Raji (cell line): Measurements from ENCODE around the gene CFAP126.

Experiments
- POLR2A ChIP-seq: IDR thresholded peaks from 2 replicates; pipeline ENCODE4 v1.6.1; 2011; ENCODE audit warnings: low read depth, low read length, control low read depth; ENCODE audit not compliant: insufficient read depth

Gene CFAP126

GRCh38 chr1:161367684-161368400 is at the start of gene CFAP126:
TSS of gene CFAP126 (minus strand) at chr1:161367876. CDS start at chr1:161367868, 8 bp downstream.
- TF ChIP-seq POLR2A, result no peak

GRCh38 chr1:161408429-161409052 is 40.9 kb upstream of the CFAP126 start:
- no peak for TF ChIP-seq POLR2A

- no peak for TF ChIP-seq POLR2A
These were observed 39.8 kb upstream of the CFAP126 start for GRCh38 chr1:161407451-161407985.

GRCh38 chr1:161404051-161404597 is 36.4 kb upstream of the CFAP126 start:
- no peak for TF ChIP-seq POLR2A

DNA sequence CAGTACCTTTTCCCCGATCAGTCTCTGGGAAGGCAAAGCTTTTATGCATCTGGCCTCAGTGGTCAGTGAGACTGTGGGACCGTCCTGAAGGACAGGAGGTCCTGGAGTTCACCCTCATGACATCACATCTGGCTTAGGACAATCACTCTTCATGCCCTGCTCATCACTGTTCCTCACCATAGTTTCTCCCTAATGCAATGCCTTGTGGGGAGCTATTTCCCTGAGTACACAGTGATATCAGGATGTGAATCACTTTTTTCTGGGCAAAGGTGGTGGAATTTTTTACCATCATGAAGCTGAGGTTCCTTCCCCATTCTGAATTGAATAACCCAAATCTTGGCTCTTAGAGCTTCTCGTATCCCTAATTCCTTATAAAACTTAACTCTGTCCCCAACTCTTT is 34.8 kb upstream of the CFAP126 start:
- no peak for TF ChIP-seq POLR2A

GRCh38 chr1:161399257-161399998 is 31.8 kb upstream of the CFAP126 start:
- TF ChIP-seq POLR2A, result peak; percentile 88

GRCh38 chr1:161398900-161399256 is 31.2 kb upstream of the CFAP126 start:
- no peak for TF ChIP-seq POLR2A

DNA sequence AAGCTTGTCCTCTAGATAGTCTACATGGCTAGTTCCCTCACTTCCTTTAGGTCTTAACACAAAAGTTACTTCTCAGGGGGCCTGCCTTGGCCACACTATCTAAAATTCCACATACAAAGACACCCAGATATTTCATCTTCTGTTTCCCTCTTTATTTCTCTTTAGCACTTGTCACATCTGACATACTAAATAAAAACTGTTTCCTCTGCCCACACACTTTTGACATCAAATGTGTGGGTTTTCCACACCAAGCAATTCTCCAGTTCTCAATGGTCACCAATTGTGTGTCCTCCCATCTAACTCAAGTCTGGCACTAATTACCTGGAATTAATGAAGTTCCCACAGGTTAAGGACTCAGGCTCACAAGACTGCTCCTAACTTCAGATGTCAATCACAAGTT is 25.5 kb upstream of the CFAP126 start:
- TF ChIP-seq POLR2A, result no peak

DNA sequence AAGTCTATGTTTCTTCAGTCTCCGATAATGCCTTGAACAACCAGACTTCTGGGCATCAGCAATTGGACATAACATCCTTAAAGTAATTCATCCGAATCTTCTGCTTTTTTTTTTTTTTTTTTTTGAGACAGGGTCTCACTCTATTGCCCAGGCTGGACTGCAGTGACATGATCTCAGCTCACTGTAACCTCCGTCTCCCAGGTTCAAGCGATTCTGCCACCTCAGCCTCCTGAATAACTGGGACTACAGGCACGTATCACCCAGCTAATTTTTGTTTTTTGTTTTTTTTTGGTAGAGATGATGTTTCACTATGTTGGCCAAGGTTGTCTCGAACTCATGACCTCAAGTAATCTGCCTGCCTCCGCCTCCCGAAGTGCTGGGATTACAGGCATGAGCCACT is 23.9 kb upstream of the CFAP126 start:
- no peak for TF ChIP-seq POLR2A

DNA sequence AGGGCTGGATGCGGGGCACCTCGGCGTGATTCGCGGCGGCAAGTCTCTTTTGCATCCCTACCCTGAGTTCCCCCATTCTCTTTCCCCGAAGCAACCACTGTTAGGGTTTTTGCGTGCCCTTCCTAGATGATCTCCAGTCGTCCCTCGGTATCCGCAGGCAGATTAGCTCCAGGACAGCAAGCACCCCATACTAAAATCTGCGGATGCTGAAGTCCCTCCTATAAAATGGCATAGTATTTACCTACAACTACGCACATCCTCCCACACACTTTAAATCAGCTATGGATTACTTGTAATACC is 22.8 kb upstream of the CFAP126 start:
- TF ChIP-seq POLR2A, result no peak

DNA sequence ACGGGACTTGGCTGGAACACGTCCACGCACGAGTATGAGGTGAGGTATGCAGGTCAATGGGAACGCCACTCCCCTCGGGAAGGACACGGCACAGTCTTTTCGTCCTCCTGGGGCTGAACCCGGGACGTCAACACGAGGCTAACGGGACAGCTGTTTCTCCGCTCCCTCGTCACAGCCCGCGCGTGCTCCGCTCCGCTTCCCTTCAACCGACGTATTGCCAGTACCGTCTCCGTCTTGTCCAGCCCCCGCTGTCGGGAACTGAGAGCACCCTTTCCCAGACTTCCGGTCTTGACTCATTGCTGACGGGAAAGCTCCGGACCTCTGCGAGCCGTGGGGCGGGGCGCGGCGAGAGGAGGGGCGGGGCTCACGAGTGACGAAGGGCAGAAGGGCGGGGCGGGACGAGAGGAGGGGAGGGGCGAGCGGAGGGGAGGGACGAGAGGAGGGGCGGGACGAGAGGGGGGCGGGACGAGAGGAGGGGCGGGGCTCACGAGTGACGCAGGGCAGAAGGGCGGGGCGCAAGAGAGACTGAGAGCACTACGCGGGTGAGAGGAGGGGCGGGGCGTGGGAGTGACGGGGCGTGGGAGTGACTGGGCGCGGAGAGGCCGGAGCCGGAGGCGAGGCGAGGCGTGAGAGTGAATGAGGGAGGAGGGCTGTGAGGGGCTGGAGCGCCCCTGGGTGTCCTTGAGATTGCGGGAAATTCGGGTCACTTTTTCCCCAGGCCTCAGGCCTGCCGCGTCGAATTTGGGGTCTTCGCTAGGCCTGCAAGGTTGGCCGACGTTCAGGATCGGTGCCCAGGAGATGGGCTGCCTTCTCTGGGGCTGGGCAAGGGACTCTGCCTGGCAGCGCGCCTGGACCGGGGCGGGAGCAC is 22.2 kb upstream of the CFAP126 start:
- TF ChIP-seq POLR2A, result peak; percentile 80

GRCh38 chr1:161388639-161389038 is 21.0 kb upstream of the CFAP126 start:
- TF ChIP-seq POLR2A, result no peak

- TF ChIP-seq POLR2A, result no peak
These were observed 14.7 kb upstream of the CFAP126 start for GRCh38 chr1:161382214-161383019.

DNA sequence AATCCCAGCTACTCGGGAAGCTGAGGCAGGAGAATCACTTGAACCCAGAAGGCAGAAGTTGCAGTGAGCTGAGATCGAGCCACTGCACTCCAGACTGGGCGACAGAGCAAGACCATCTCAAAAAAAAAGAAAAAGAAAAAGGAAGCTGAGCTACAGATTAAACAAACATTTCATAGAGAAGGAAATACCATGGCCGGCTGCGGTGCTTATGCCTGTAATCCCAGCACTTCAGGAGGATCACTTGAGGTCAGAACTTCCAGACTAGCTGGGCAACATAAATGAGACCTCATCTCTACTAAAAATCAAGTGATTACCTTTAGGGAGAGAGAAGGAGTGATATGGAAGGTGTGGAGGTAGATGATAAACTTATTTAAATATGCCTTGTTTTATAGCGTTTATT is 14.0 kb upstream of the CFAP126 start:
- no peak for TF ChIP-seq POLR2A
